GM12873 (cell line): Measurements from ENCODE around the gene OR4S1.

ENCODE experiments used
- CTCF ChIP-seq: IDR thresholded peaks from 2 replicates; pipeline ENCODE4 v1.5.1; 2012; ENCODE audit warnings: low read depth, mild to moderate bottlenecking, moderate library complexity, low read length, control low read depth; ENCODE audit not compliant: insufficient read depth; ENCODE audit errors: missing control alignments

OR4S1 gene

GRCh38 chr11:48341466-48341865 is 35.4 kb downstream of the OR4S1 start:
- TF ChIP-seq CTCF: no peak

DNA sequence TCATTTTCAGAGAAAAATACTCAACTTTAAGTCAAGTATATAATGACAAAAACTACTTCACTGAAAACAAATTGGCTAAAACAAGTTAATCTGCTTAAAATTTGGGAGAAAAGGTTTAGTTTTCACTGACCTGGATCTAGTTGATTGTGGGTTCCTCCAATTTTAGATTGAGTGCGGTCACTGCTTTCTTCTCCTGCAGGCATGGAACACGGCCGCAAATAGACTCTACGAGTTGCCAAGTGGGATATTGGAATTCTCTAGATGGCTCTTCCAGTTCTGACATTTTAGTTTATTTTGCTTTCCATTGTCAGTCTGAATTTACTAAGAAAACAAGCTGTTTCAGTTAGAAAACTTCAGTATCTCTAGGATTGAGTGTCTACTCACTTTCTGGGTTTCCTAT is 48.0 kb downstream of the OR4S1 start:
- no peak for TF ChIP-seq CTCF

GRCh38 chr11:48354677-48355076 is 48.7 kb downstream of the OR4S1 start:
- no peak for TF ChIP-seq CTCF
